ENCODE measurements around the gene TNS3.

The TNS3 gene

GRCh38 chr7:47424523-47424922 is 157.4 kb downstream of the TNS3 start:
- Histone ChIP-seq H3K36me3 (ENCODE audit: insufficient read depth) (peaks cover 24% of the 10 kb centered on the region; the same call in 1 of the 2 replicates), H3K79me2 (ENCODE audit: insufficient read depth, low read depth) (peaks cover 9% of the 10 kb centered on the region; the same call in 1 of the 2 replicates), H4K20me1 (ENCODE audit: insufficient read depth) (no peaks in the 10 kb centered on the region), H3K9ac (no peak overlapping the region), H3K27ac (no peak overlapping the region), H3K4me3 (IDR thresholded peaks at IDR 0.05; ENCODE audit: insufficient read depth, low read depth, low read length) (no peak overlapping the region), H3K4me2 (no peak overlapping the region), H3K27me3 (ENCODE audit: insufficient read depth, low read depth) (no peaks in the 10 kb centered on the region), H3K4me1 (ENCODE audit: low read depth, poor library complexity, severe bottlenecking) (no peaks in the 10 kb centered on the region), H2AFZ (ENCODE audit: low read depth) (no peak overlapping the region)
- TF ChIP-seq, protein P1, sequence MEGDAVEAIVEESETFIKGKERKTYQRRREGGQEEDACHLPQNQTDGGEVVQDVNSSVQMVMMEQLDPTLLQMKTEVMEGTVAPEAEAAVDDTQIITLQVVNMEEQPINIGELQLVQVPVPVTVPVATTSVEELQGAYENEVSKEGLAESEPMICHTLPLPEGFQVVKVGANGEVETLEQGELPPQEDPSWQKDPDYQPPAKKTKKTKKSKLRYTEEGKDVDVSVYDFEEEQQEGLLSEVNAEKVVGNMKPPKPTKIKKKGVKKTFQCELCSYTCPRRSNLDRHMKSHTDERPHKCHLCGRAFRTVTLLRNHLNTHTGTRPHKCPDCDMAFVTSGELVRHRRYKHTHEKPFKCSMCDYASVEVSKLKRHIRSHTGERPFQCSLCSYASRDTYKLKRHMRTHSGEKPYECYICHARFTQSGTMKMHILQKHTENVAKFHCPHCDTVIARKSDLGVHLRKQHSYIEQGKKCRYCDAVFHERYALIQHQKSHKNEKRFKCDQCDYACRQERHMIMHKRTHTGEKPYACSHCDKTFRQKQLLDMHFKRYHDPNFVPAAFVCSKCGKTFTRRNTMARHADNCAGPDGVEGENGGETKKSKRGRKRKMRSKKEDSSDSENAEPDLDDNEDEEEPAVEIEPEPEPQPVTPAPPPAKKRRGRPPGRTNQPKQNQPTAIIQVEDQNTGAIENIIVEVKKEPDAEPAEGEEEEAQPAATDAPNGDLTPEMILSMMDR (conservative IDR thresholded peaks at IDR 0.05; ENCODE audit: low read depth, low read length): no peak

DNA sequence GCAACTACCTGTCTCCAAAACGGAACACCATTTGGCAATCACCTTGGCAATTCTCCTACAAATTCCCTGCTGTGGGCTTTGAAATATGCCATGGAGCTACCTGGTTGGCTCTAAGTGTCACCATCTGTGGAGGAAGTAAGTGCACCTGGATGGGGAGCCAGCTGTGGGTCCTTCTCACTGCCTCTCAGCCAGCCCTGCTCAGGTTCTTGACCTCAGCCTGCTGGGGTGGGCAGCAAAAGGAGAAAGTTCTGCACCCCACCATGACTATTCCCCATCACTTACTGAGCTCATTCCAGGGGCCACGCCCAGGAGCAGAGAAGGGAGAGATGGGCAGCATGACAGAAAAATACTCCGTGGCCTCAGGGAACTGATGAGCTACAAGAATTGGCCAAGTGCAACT is 158.7 kb downstream of the TNS3 start:
- TF ChIP-seq, protein P1 (conservative IDR thresholded peaks at IDR 0.05; ENCODE audit: low read depth, low read length): no peak
- no peak overlapping the region for H3K27ac ChIP-seq
- H4K20me1 ChIP-seq (ENCODE audit: insufficient read depth): no peaks in the 10 kb centered on the region
- H3K9ac ChIP-seq: no peak overlapping the region
- H2AFZ ChIP-seq (ENCODE audit: low read depth): no peak overlapping the region
- H3K27me3 ChIP-seq (ENCODE audit: insufficient read depth, low read depth): no peaks in the 10 kb centered on the region
- no peaks in the 10 kb centered on the region for H3K4me1 ChIP-seq (ENCODE audit: low read depth, poor library complexity, severe bottlenecking)
- H3K4me2 ChIP-seq: no peak overlapping the region
- no peak overlapping the region for H3K4me3 ChIP-seq (IDR thresholded peaks at IDR 0.05; ENCODE audit: insufficient read depth, low read depth, low read length)
- H3K36me3 ChIP-seq (ENCODE audit: insufficient read depth): peaks cover 20% of the 10 kb centered on the region; the same call in 1 of the 2 replicates
- H3K79me2 ChIP-seq (ENCODE audit: insufficient read depth, low read depth): no peaks in the 10 kb centered on the region; the same call in 1 of the 2 replicates

- TF ChIP-seq, protein P1 (conservative IDR thresholded peaks at IDR 0.05; ENCODE audit: low read depth, low read length): no peak
- H3K36me3 ChIP-seq (ENCODE audit: insufficient read depth): peaks cover 20% of the 10 kb centered on the region; the same call in 1 of the 2 replicates
- H4K20me1 ChIP-seq (ENCODE audit: insufficient read depth): no peaks in the 10 kb centered on the region
- no peak overlapping the region for H3K27ac ChIP-seq
- H2AFZ ChIP-seq (ENCODE audit: low read depth): no peak overlapping the region
- H3K9ac ChIP-seq: no peak overlapping the region
- no peak overlapping the region for H3K4me3 ChIP-seq (IDR thresholded peaks at IDR 0.05; ENCODE audit: insufficient read depth, low read depth, low read length)
- no peaks in the 10 kb centered on the region for H3K27me3 ChIP-seq (ENCODE audit: insufficient read depth, low read depth)
- no peaks in the 10 kb centered on the region; the same call in 1 of the 2 replicates for H3K79me2 ChIP-seq (ENCODE audit: insufficient read depth, low read depth)
- H3K4me1 ChIP-seq (ENCODE audit: low read depth, poor library complexity, severe bottlenecking): no peaks in the 10 kb centered on the region
- H3K4me2 ChIP-seq: no peak overlapping the region
Observed at GRCh38 chr7:47422611-47423010, 159.3 kb downstream of the TNS3 start.

DNA sequence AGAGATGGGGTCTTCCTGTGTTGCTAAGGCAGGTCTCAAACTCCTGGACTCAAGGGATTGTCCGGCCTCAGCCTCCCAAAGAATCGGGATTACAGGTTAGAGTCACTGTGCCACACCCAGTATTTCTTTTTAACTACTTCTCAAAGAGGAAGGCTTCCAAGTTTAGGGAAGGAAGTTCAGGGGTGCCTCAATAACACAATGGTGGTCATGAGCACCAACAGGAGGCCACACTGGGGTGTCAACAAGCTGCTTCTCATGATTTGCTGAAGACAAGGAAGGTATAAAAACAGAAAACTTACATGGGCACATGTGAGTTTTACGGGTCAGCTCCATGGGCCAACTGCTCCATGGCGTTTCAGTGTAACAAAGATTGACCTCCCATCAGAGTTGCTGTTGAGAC is 160.5 kb downstream of the TNS3 start:
- no peaks in the 10 kb centered on the region for H3K27me3 ChIP-seq (ENCODE audit: insufficient read depth, low read depth)
- peaks cover 18% of the 10 kb centered on the region; the same call in 1 of the 2 replicates for H3K36me3 ChIP-seq (ENCODE audit: insufficient read depth)
- no peaks in the 10 kb centered on the region for H4K20me1 ChIP-seq (ENCODE audit: insufficient read depth)
- no peaks in the 10 kb centered on the region for H3K4me1 ChIP-seq (ENCODE audit: low read depth, poor library complexity, severe bottlenecking)
- TF ChIP-seq, protein P1 (conservative IDR thresholded peaks at IDR 0.05; ENCODE audit: low read depth, low read length): no peak
- no peak overlapping the region for H3K27ac ChIP-seq
- H3K9ac ChIP-seq: no peak overlapping the region
- H3K4me2 ChIP-seq: no peak overlapping the region
- H3K4me3 ChIP-seq (IDR thresholded peaks at IDR 0.05; ENCODE audit: insufficient read depth, low read depth, low read length): no peak overlapping the region
- no peaks in the 10 kb centered on the region; the same call in 1 of the 2 replicates for H3K79me2 ChIP-seq (ENCODE audit: insufficient read depth, low read depth)
- H2AFZ ChIP-seq (ENCODE audit: low read depth): no peak overlapping the region

All from KMS-11 (cell line).